Stimulated activated CD4-positive, alpha-beta T cell treated with anti-CD3 and anti-CD28 coated beads, TNF-alpha, amount 100 ng/mL, for 48 hours (primary cell): ENCODE measurements around the gene PTPN12.

Experiments used
- DNase-seq, 3 donors: peaks; one replicate each; pipeline ENCODE4 v3.0.0-alpha.2; 2020; ENCODE audit warnings: low read depth in 3 of 3

PTPN12 gene

GRCh38 chr7:77662869-77663268 is 125.8 kb downstream of the PTPN12 start:
- DNase-seq, result no peak

- no peak for DNase-seq
Measured at GRCh38 chr7:77664715-77665114, 127.6 kb downstream of the PTPN12 start.

- DNase-seq, result no peak
Measured at GRCh38 chr7:77665161-77665560, 128.1 kb downstream of the PTPN12 start.

DNA sequence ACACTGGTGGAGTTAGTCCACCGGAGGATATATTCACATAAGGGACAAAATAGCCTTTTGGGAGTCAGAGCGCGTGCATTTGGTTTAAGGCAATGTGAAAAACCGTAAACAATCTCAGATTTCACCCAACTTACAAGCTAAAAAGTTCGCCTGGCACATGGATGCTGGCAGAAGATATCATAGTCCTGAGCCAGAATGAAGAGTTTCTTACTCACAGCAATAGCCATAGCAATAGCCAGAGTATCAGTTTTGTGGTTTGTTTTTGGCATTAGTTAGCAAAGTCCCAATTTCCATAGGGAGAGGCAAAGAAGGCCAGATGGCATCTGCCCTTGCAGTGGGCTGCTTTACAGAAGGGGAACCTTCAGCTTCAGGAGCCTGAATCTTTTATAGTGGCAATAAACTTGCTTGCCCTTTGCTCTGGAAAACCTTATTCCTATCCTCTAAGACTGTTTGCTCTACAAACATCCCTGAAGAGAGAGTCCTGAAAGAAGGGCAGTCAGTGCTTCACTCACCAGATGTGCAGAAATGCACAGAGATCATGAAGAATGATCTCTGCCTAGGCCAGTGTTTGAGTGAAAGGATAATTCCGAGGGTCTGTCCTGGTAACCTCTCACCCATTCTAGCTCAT is 130.5 kb downstream of the PTPN12 start:
- no peak for DNase-seq

GRCh38 chr7:77674878-77675277 is 137.8 kb downstream of the PTPN12 start:
- DNase-seq, result no peak

DNA sequence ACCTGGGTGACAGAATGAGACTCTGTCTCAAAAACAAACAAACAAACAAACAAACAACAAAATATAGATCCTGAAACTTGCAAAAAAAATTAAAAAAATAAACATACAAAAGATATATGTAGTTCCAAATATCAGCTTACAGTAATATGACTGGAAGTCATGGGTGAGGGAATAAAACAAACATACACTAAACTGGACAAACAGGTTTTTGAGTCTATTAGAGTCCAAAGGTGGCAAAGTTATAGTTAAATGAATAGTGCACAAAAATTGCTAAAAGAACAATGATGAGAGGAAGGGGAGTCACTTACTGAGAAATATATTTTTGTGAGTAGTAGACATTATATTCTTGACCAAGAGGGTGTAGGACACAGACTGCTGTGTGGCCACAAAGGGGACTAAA is 142.5 kb downstream of the PTPN12 start:
- no peak for DNase-seq

DNA sequence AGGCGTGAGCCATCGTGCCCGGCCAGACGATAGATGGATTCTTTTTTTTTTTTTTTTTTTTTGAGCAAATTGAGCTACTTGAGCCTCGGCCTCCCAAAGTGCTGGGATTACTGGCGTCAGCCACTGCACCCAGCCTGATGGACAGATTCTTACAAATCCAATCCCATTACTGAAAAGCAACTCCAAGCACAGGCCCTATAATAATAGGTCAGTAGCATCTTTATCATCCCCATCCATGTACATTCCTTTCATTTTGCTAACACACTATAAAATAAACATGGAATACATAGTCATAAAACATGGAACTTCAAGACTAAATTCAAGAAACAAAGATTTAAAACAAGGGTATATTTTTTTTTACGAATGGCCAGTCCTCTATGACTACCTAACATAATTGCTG is 143.2 kb downstream of the PTPN12 start:
- DNase-seq, result no peak

GRCh38 chr7:77684030-77684429 is 146.9 kb downstream of the PTPN12 start:
- no peak for DNase-seq

DNA sequence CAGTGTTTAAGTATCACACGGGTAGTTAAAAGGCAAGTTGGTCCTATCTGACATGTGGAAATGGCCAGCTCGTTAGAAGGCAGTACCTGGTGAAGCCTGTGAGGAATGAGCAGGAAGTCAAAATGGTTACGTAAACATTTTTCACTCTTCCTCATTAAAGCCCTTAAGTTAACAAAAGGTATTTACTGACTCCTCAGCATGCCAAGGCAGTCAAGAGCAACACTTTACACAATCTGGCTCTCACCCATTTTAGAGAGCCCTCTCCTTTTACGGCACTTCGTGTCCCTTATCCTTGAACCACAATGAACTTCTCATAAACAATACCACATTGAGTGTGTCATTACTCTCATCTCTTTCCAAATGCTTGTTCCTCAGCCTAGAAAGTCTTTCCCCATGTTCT is 148.1 kb downstream of the PTPN12 start:
- DNase-seq, result no peak

- DNase-seq, result no peak
Measured at GRCh38 chr7:77687100-77687746, 150.1 kb downstream of the PTPN12 start.

GRCh38 chr7:77687747-77688144 is 150.7 kb downstream of the PTPN12 start:
- no peak for DNase-seq
